Measurements from ENCODE around the gene HS3ST3A1.

The HS3ST3A1 gene

DNA sequence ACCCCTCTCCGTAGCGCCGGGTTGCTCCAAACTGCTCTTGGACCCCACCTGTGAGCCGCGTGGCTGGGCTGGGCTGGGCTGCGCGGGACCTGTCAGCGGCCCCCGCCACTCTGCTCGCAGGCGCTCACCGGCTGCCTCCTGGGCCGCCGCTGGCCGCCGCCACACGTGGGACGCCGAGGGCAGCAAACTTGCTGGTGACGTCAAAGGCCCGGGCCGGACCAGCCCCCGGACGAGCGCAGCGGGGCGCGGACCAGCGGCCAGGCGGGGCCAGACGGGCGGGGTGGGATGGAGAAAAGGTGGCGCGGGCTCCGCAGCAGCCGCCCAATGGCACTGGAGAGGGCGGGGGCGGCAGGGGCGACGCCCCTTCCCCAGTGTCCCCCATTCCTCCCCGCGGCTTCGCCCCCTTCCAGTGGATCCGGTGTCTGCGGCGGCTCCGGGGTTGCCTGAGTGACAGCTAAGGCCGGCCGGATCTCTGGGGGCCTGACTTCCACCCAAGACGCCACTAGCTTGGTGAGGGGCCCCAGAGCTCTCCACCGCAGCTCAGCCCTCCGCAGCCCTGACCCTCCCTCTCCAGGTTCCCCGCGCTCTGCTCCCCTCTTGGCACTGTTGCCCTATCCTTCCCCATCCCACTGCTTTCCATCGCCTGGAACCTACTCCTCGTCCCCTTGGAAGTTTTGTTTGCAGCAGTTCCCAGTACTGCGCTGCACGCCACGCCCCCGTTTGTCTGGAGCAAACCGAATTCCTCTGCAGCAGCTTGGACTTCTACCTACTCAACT is at the start of gene HS3ST3A1:
Gene HS3ST3A1 (minus strand): TSS at position 154 of the 776 bp plus-strand sequence. CDS start 800 bp downstream, outside the sequence.
- Histone ChIP-seq H3K27ac (ENCODE audit: low read depth, low read length) (no peak within 1 kb of the TSS), H3K27me3 (ENCODE audit: control insufficient read depth in 5 of 5, insufficient read depth in 4 of 5, low read length in 5 of 5) (peaks cover 16 to 33% (median 30%) of the 10 kb centered on the region in 5 donors), H3K4me1 (ENCODE audit: control insufficient read depth in 5 of 5, insufficient read depth in 5 of 5, low read length in 5 of 5) (peaks cover 0 to 22% (median 19%) of the 10 kb centered on the region in 5 donors), H3K36me3 (ENCODE audit: control insufficient read depth in 5 of 5, insufficient read depth in 5 of 5, low read length in 5 of 5) (no peaks in the 10 kb centered on the region), H3K9me3 (ENCODE audit: control insufficient read depth in 5 of 5, low read length in 5 of 5) (no peaks in the 10 kb centered on the region), H3K9ac (ENCODE audit: low read length in 5 of 5) (no peak within 1 kb of the TSS), H3K4me3 (ENCODE audit: low read depth in 1 of 5, low read length in 5 of 5) (peak within 1 kb of the TSS in 4 of 5 donors; percentile 44 to 63 (median 56))

GRCh38 chr17:13650096-13650675 is 48.5 kb upstream of the HS3ST3A1 start:
- H3K9ac ChIP-seq (ENCODE audit: low read length in 5 of 5) = no peak overlapping the region
- H3K9me3 ChIP-seq (ENCODE audit: control insufficient read depth in 5 of 5, low read length in 5 of 5) = no peaks in the 10 kb centered on the region
- H3K4me3 ChIP-seq (ENCODE audit: low read depth in 1 of 5, low read length in 5 of 5) = no peak overlapping the region

DNA sequence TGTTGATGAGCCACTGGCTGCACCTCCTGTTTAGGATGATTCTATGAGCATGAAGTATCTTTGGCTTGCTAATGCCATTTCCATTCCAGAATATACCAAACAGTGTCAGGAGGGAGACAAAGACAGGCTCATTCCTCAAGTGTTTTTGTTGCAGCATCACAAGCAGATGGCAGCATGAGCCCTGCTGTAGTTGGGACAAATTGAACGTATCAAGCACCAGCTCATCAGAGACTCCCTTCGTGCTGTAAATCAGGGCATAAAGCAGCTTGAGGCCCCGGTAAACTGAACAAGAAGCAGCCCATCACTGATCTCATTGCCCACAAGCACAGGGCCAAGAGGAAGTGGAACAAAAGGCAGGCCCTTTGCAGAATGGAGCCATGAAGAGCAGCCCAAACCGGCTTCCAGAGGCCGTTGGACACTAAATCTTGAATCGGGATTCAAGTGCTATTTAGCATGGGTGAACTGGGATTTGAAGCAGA is 45.9 kb upstream of the HS3ST3A1 start:
- Histone ChIP-seq H3K27me3 (ENCODE audit: control insufficient read depth in 5 of 5, insufficient read depth in 4 of 5, low read length in 5 of 5) (no peaks in the 10 kb centered on the region), H3K4me1 (ENCODE audit: control insufficient read depth in 5 of 5, insufficient read depth in 5 of 5, low read length in 5 of 5) (no peaks in the 10 kb centered on the region), H3K9me3 (ENCODE audit: control insufficient read depth in 5 of 5, low read length in 5 of 5) (no peaks in the 10 kb centered on the region), H3K27ac (ENCODE audit: low read depth, low read length) (no peak overlapping the region), H3K36me3 (ENCODE audit: control insufficient read depth in 5 of 5, insufficient read depth in 5 of 5, low read length in 5 of 5) (no peaks in the 10 kb centered on the region), H3K4me3 (ENCODE audit: low read depth in 1 of 5, low read length in 5 of 5) (no peak overlapping the region), H3K9ac (ENCODE audit: low read length in 5 of 5) (no peak overlapping the region)

More at GRCh38 chr17:13650096-13650675, 48.5 kb upstream of the HS3ST3A1 start:
- peaks cover 0 to 3% (median 0%) of the 10 kb centered on the region in 5 donors for H3K36me3 ChIP-seq (ENCODE audit: control insufficient read depth in 5 of 5, insufficient read depth in 5 of 5, low read length in 5 of 5)
- H3K4me1 ChIP-seq (ENCODE audit: control insufficient read depth in 5 of 5, insufficient read depth in 5 of 5, low read length in 5 of 5) = no peaks in the 10 kb centered on the region
- H3K27ac ChIP-seq (ENCODE audit: low read depth, low read length) = no peak overlapping the region
- H3K27me3 ChIP-seq (ENCODE audit: control insufficient read depth in 5 of 5, insufficient read depth in 4 of 5, low read length in 5 of 5) = no peaks in the 10 kb centered on the region

DNA sequence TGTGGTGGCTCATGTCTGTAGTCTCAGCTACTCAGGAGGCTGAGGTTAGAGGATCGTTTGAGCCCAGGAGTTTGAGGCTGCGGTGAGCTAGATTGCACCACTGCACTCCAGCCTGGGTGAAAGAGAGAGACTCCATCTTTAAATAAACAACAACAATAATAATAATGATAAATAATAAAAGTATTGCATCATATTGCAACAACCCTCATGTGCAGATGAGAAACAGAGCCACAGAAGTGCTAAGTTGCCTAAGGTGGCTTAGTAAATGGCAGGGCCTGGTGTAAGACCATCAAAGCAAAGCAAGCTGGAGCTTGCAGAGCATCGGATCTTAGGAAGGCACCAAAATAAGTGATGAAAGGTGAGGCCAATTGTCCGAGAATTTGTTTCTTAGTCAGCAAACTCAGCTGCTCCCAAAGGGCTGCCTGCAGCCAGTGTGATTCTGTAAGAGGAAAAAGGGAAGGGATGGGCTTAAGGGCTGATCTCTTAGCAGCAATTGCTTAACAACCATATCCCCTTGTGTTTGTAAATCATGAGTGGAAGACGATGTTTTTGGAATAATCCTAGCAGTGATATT is 45.3 kb upstream of the HS3ST3A1 start:
- no peaks in the 10 kb centered on the region for H3K27me3 ChIP-seq (ENCODE audit: control insufficient read depth in 5 of 5, insufficient read depth in 4 of 5, low read length in 5 of 5)
- H3K4me1 ChIP-seq (ENCODE audit: control insufficient read depth in 5 of 5, insufficient read depth in 5 of 5, low read length in 5 of 5) = no peaks in the 10 kb centered on the region
- H3K9me3 ChIP-seq (ENCODE audit: control insufficient read depth in 5 of 5, low read length in 5 of 5) = no peaks in the 10 kb centered on the region
- H3K9ac ChIP-seq (ENCODE audit: low read length in 5 of 5) = no peak overlapping the region
- no peak overlapping the region for H3K27ac ChIP-seq (ENCODE audit: low read depth, low read length)
- H3K4me3 ChIP-seq (ENCODE audit: low read depth in 1 of 5, low read length in 5 of 5) = no peak overlapping the region
- H3K36me3 ChIP-seq (ENCODE audit: control insufficient read depth in 5 of 5, insufficient read depth in 5 of 5, low read length in 5 of 5) = no peaks in the 10 kb centered on the region

GRCh38 chr17:13646411-13646810 is 44.7 kb upstream of the HS3ST3A1 start:
- H3K27me3 ChIP-seq (ENCODE audit: control insufficient read depth in 5 of 5, insufficient read depth in 4 of 5, low read length in 5 of 5) = no peaks in the 10 kb centered on the region
- no peaks in the 10 kb centered on the region for H3K36me3 ChIP-seq (ENCODE audit: control insufficient read depth in 5 of 5, insufficient read depth in 5 of 5, low read length in 5 of 5)
- H3K4me3 ChIP-seq (ENCODE audit: low read depth in 1 of 5, low read length in 5 of 5) = no peak overlapping the region
- H3K9me3 ChIP-seq (ENCODE audit: control insufficient read depth in 5 of 5, low read length in 5 of 5) = no peaks in the 10 kb centered on the region
- no peak overlapping the region for H3K9ac ChIP-seq (ENCODE audit: low read length in 5 of 5)
- H3K4me1 ChIP-seq (ENCODE audit: control insufficient read depth in 5 of 5, insufficient read depth in 5 of 5, low read length in 5 of 5) = no peaks in the 10 kb centered on the region
- no peak overlapping the region for H3K27ac ChIP-seq (ENCODE audit: low read depth, low read length)

GRCh38 chr17:13643180-13643579 is 41.5 kb upstream of the HS3ST3A1 start:
- H3K9me3 ChIP-seq (ENCODE audit: control insufficient read depth in 5 of 5, low read length in 5 of 5) = no peaks in the 10 kb centered on the region
- no peak overlapping the region for H3K9ac ChIP-seq (ENCODE audit: low read length in 5 of 5)
- no peaks in the 10 kb centered on the region for H3K27me3 ChIP-seq (ENCODE audit: control insufficient read depth in 5 of 5, insufficient read depth in 4 of 5, low read length in 5 of 5)
- H3K27ac ChIP-seq (ENCODE audit: low read depth, low read length) = no peak overlapping the region
- H3K36me3 ChIP-seq (ENCODE audit: control insufficient read depth in 5 of 5, insufficient read depth in 5 of 5, low read length in 5 of 5) = no peaks in the 10 kb centered on the region
- H3K4me3 ChIP-seq (ENCODE audit: low read depth in 1 of 5, low read length in 5 of 5) = no peak overlapping the region
- H3K4me1 ChIP-seq (ENCODE audit: control insufficient read depth in 5 of 5, insufficient read depth in 5 of 5, low read length in 5 of 5) = no peaks in the 10 kb centered on the region

GRCh38 chr17:13642188-13642587 is 40.5 kb upstream of the HS3ST3A1 start:
- Histone ChIP-seq H3K9me3 (ENCODE audit: control insufficient read depth in 5 of 5, low read length in 5 of 5) (no peaks in the 10 kb centered on the region), H3K36me3 (ENCODE audit: control insufficient read depth in 5 of 5, insufficient read depth in 5 of 5, low read length in 5 of 5) (no peaks in the 10 kb centered on the region), H3K9ac (ENCODE audit: low read length in 5 of 5) (no peak overlapping the region), H3K4me1 (ENCODE audit: control insufficient read depth in 5 of 5, insufficient read depth in 5 of 5, low read length in 5 of 5) (no peaks in the 10 kb centered on the region), H3K27me3 (ENCODE audit: control insufficient read depth in 5 of 5, insufficient read depth in 4 of 5, low read length in 5 of 5) (no peaks in the 10 kb centered on the region), H3K27ac (ENCODE audit: low read depth, low read length) (no peak overlapping the region), H3K4me3 (ENCODE audit: low read depth in 1 of 5, low read length in 5 of 5) (no peak overlapping the region)

- Histone ChIP-seq H3K4me3 (ENCODE audit: low read depth in 1 of 5, low read length in 5 of 5) (no peak overlapping the region), H3K27ac (ENCODE audit: low read depth, low read length) (no peak overlapping the region), H3K36me3 (ENCODE audit: control insufficient read depth in 5 of 5, insufficient read depth in 5 of 5, low read length in 5 of 5) (no peaks in the 10 kb centered on the region), H3K9ac (ENCODE audit: low read length in 5 of 5) (no peak overlapping the region), H3K9me3 (ENCODE audit: control insufficient read depth in 5 of 5, low read length in 5 of 5) (no peaks in the 10 kb centered on the region), H3K27me3 (ENCODE audit: control insufficient read depth in 5 of 5, insufficient read depth in 4 of 5, low read length in 5 of 5) (no peaks in the 10 kb centered on the region), H3K4me1 (ENCODE audit: control insufficient read depth in 5 of 5, insufficient read depth in 5 of 5, low read length in 5 of 5) (no peaks in the 10 kb centered on the region)
Observed at GRCh38 chr17:13640551-13640950, 38.8 kb upstream of the HS3ST3A1 start.

DNA sequence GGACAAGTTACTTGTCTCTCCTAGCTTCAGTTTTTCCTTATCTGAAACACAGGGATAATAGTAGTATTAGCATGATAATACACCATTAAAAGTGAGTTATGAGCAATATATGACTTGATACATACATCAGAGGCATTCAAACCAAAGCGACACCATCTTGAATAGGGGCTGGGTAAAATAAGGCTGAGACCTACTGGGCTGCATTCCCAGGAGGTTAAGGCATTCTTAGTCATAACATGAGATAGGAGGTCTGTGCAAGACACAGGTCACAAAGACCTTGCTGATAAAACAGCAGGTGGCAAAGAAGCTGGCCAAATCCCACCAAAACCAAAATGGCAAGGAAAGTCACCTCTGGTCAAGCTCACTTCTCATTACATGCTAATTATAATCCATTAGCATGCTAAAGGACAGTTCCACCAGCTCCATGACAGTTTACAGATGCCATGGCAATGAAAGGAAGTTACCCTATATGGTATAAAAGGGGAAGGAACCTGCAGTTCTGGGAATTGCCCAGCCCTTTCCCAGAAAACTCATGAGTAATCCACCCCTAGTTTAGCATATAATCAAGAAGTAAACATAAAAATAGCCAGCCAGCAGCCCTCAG is 37.2 kb upstream of the HS3ST3A1 start:
- Histone ChIP-seq H3K4me1 (ENCODE audit: control insufficient read depth in 5 of 5, insufficient read depth in 5 of 5, low read length in 5 of 5) (no peaks in the 10 kb centered on the region), H3K27ac (ENCODE audit: low read depth, low read length) (no peak overlapping the region), H3K4me3 (ENCODE audit: low read depth in 1 of 5, low read length in 5 of 5) (no peak overlapping the region)

DNA sequence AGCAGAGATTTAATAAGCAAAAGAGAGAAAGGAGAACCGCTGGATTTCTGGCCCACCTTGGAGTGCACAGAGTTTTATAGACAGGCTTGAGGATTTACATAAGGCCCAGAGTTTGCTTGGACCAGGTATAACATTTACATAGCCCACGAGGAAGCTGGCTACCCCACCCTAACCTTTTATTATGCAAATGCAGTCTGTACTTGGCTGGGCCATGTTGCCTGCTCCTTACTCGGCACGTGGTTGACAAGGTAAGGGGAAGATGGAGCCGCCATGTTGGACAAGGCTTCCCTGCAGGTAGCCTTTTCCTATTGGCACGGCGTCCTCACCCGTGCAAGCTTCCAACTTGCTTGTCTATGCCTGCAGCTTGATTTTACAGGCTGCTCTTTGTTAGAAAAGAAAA is 35.2 kb upstream of the HS3ST3A1 start:
- Histone ChIP-seq H3K27me3 (ENCODE audit: control insufficient read depth in 5 of 5, insufficient read depth in 4 of 5, low read length in 5 of 5) (no peaks in the 10 kb centered on the region), H3K36me3 (ENCODE audit: control insufficient read depth in 5 of 5, insufficient read depth in 5 of 5, low read length in 5 of 5) (no peaks in the 10 kb centered on the region), H3K27ac (ENCODE audit: low read depth, low read length) (no peak overlapping the region), H3K9me3 (ENCODE audit: control insufficient read depth in 5 of 5, low read length in 5 of 5) (no peaks in the 10 kb centered on the region), H3K4me3 (ENCODE audit: low read depth in 1 of 5, low read length in 5 of 5) (no peak overlapping the region), H3K9ac (ENCODE audit: low read length in 5 of 5) (no peak overlapping the region), H3K4me1 (ENCODE audit: control insufficient read depth in 5 of 5, insufficient read depth in 5 of 5, low read length in 5 of 5) (no peaks in the 10 kb centered on the region)

More for the DNA sequence above, 37.2 kb upstream of the HS3ST3A1 start:
- Histone ChIP-seq H3K36me3 (ENCODE audit: control insufficient read depth in 5 of 5, insufficient read depth in 5 of 5, low read length in 5 of 5) (no peaks in the 10 kb centered on the region), H3K9me3 (ENCODE audit: control insufficient read depth in 5 of 5, low read length in 5 of 5) (no peaks in the 10 kb centered on the region), H3K27me3 (ENCODE audit: control insufficient read depth in 5 of 5, insufficient read depth in 4 of 5, low read length in 5 of 5) (no peaks in the 10 kb centered on the region), H3K9ac (ENCODE audit: low read length in 5 of 5) (no peak overlapping the region)

All from subcutaneous abdominal adipose tissue (tissue), 5 donors.